Measurements from ENCODE around the gene ANKRD28. TPM values are rescaled to one million over a fixed set of nuclear protein-coding genes. Genes with fewer than 3 reads are reported as not detected.

Gene ANKRD28
- total RNA-seq, 1 donor from 2014 or later, result 62.4 TPM

DNA sequence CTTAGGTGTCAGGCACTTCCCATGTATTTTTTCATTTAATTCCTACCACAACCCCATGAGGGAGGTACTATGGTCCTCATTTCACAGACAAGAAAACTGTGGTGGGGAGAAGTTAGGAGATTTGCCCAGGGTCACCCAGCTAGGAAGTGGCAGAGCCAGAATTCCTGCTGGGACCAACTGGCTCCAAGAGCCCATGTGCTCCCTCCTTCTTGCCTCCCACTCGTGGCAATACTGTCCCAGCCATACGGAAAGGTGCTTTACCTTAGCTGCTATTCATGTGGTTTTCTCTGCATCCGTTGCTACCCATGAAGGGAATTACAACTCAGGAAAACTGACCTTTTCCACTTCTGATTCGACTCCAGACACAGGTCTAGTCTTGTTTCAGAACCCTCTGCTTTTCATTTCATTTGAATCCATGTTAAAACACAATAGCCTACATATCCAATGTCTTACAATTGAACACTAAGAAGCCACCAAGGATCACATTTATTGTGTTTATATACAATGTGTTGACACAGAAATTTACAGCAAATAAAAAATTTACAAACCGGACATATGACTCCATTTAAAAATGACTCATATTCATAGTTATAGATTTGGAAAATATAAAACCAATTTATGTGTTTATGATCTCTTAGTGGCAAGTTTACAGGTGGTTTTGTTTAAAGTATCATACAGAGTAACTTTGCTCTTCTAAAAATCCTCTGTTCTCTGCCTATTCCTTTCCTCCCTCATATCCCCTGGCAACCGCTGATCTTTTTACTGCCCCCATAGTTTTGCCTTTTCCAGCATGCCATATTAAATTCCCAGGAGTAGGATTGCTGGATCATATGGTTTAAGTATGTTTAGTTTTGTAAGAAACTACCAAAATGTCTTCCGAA lies 137.5 kb downstream of the ANKRD28 start:
- DNase-seq, result peak; percentile 89

DNA sequence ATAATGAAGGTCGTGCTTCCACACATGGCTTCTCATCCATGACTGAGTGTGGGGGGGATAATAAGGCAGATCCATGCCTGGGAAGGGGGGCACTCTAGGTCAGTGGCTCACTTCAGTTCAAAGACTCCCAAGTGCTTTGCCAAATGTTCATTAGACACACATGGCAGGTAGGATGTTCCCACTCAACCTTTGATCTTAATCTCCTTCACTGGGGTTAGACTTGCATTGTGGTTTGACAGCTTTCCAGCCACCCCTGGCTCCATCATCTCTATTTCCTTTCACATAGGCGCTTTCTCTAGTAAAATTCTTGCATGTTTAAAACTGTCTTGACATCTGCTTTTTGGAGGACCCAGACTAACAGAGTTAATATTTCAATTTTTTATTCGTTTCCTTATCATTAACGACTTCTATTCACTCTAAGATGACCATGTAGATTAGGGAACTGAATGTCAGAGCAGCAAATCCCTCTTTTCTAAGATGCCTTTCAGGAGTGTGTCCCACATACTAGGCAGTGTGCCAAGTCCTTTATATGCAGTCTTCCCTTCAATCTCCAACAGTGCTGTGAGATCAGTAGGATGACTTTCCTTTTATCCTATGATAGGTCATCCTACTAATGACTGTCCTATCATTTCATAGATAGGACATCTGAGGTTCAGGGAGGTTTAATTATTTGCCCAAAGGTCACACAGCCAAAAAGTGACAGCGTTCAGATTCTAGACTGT lies 138.4 kb downstream of the ANKRD28 start:
- DNase-seq, result peak; percentile 12

DNA sequence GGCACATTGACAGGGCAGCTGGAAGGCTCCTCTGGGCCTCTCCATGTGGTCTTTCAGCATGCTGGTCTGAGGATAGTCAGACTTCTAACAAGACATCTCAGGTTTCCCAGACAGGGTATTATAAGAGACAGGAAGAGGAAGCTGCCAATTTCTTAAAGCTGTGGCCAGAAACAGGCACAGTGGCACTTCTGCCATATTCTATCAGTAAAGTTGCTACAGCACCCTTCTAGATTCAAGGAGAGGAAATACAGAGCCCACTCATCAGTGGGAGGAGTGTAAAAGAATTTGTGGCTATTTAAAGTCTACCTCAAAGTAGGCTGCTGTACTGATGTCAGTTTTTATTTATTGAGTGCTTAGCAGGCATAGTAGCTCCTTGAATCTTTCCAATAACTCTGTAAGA lies 140.8 kb downstream of the ANKRD28 start:
- no peak for DNase-seq

DNA sequence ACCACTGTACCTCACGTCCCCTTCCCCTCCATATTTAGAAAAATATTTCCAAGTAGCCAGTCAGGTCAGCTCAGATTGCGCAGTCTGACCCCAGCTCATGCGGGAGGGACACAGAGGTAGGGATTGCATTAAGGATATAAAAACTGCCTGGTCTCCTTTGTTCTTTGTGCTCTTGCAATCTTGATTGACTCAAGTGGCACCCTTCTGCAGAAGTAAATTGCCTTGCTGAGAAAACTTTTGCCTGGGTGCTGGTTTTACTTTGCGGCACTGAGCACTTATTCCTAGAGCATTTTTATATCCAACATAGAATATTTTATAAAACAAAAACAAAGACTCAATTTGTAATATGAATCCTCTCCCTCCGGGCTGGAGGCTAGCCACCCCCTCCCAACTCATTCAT lies 141.4 kb downstream of the ANKRD28 start:
- no peak for DNase-seq

DNA sequence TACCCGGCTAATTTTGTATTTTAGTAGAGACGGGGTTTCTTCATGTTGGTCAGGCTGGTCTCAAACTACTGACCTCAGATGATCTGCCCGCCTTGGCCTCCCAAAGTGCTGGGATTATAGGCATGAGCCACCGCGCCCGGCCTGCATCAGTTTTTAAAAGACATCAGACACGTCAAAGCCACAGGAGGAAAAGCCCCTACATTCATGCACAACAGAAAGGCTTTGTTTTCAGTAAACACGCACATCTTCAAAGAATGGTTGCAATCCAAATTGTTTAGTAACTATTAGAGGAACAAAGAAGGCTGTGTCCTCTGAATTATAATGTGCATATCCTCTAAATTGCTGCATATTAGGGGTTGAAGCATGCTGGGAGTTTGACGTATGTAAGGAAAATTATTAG lies 142.9 kb downstream of the ANKRD28 start:
- DNase-seq, result peak; percentile 12

DNA sequence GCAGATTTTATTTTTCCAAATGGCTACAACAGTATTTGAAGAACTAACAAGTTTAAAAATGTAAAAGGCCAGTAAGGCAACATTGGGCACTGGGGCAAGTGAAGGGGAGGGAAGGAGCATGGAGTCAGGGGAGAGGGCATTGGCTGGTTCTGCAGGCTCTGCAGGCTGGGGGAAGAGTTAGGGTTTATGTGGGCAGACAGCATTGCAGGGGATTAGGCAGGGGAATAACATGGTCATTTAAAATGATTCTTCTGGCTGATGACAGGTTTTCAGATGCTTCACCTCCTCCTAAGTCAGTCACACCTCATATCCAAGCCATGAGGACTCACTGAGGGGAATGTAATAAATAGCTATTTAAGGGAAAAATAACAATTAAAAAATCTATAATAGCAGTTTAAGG lies 143.7 kb downstream of the ANKRD28 start:
- DNase-seq, result no peak

DNA sequence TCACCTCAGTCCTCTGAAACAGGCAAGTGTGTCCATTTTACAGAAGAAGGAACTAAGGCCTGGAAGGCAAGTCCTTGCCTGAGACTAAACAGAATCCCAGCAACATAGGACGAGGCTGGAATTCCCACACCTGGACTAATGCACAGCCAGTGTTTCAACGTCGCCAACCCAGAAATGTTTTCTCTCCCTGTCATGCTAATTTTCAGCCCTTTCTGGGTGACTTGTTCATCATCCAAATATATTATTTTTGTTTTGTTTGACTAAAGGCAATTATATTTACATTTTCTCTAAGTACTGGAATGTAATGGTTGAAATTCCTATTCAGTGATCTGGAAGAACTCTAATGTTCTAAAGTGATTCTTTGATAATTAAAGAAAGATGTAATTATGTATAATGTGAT lies 144.5 kb downstream of the ANKRD28 start:
- DNase-seq, result no peak

DNA sequence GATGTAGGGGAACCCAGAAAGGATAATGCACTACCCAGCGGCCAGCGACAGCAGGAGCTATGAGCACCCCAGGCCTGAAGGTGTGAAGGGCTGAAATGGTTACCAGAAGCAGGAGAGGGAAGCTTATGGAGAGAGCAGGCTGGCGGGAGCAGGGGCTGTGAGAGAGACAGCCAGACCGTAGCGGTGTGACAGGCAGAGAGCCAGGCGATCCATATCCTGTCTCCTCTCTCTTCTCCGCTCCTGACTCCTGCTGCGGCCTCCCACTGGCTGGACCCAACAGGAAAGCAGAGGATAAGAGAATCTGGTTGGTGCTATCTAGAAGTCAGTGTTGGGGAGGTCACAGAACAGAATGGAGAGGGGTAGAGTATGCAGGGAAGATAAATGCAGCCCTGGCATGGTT lies 146.4 kb downstream of the ANKRD28 start:
- no peak for DNase-seq

DNA sequence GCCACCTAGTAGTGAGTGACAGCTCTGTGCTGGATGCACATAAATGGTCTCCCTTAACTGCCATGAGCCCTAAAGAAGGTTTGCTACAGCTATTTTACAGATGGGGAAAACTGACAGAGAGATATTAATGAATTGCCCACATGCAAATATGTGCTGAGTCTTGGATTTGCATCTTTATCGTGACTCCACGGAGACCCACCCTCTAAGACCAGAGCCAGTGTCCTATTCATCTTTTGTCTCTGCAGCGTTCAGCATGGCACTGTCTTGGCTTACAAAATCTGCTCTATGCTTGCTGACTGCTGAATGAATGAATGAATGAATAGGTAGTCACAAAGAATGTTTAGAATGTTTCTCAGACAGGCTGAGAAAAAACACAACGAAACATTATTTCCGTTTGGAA lies 147.9 kb downstream of the ANKRD28 start:
- DNase-seq, result no peak

DNA sequence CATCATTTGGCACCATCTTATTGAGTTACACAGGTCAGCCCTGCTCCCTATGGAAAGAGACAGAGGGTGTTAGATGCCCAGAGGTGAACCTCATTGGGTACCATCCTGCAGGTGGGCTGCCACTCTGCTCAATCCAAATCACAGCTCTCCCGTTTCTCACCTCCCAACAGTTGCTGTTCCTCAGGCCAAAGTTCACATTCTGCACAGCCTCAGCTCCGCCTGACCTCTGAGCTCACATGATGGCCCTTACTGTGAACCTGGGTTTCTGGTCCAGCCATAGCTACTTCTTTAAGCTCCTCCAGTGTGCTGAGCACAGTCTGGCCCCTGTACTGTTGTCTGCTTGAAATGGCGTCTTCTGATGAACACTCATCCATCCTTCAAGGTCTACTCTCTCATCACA lies 148.4 kb downstream of the ANKRD28 start:
- no peak for DNase-seq

DNA sequence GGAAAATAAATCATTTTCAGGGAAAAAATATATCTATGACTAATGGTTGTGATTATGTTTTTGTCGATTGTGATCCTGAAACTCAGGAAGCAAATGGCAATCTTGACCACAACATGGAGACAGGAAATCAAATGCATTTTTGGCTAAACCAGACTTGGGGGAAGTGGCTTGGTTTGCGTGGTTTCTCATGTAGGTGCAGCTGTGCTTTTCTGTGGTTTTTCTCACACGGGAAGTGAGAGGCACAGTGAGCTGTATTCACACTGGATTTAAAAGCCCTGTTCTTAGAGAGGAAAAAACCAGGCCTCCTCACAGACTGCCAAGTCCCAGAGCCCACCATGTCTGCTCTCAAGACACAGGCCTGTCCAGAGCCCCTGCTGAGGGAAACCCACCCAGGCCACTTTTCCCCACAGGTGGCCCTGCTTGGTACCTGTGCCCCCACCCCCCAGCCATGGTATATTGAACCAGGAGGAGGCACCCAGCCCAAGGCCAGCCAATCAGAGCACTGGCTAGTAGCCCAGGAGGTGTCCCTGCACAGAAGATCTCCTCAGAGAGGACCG lies 150.1 kb downstream of the ANKRD28 start:
- DNase-seq, result peak; percentile 12

DNA sequence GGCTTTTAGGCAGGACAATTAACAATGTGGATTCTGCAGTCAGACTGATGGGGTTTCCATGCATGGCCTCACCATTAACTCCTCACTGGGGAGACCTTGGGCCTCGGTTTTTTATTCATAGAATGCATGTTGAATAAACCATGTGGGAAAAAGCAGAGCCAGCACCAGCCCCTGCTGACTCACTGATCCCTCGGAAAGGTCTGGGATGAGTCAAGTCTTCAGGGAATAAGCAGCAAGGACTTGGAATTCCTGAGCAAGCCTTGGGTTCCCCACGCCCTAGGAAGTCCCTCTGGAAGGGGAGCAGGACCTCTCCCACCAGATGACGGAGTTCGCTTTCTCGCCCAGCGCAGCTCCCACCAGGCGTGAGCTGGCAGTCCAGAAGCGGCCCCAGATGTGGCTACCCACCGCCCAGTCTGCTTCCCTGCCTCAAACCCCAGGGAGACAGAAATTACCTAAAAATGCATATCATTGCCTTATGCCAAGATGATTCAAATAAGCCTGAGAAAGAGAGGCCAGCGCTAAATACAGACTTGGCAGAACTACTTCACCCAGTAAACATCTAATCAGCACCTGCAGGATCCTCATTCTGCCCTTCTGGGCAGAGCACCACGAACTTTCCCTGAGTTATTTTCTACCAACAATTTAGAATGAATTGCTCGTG lies 150.8 kb downstream of the ANKRD28 start:
- DNase-seq, result peak; percentile 37

DNA sequence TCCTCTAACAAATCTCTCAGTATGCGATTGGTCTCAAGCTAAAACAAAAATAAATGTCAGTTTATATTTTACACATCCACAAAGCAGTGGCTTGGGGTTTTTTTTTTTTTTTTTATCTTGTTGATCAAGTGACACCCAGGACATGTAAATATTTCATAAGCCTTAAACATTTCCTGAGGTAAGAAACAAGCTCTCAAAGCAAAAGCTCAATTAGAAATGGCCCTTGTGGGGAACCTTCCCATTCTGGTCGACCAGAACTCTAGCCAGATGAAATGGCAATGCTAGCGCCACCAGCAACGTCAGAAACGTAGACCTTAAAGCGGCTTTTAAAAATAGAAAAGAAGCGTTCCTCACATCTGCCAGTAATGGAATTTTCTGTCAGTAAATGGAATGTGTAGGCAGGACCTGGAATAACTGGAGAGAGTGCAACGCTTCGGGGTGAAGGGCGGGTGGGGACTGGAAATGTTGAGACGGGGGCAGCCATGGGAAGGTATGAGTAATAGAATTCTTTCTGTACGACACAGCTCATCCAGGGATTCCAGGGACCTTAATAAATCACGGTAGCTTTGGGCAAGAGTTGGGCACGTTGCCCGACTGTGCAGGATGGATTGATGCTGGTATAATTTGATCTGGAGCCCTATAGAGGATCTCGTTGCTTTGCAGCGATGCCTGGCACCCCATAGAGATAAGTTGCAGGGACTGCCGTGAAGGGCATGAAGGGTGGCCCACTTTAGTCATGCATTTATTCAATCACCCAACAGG lies 151.9 kb downstream of the ANKRD28 start:
- DNase-seq, result no peak

DNA sequence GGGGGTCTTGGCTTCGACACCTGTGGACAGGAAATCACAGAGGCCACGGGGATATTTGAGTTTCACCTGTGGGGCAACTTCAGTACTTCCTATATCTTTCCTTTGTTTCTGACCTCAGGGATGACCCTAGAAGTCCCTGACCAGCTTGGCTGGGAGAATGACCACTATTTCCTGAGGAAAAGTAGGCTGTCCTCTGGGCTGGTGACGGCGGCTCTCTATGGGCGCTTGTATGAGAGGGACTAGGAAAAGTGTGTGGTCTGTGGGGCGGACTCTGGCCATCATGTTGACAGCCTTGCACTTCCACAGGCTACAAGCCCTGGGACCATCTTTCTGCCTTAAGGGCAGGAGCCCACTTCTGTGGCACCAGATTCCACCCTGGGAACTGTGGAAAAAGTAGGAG lies 152.5 kb downstream of the ANKRD28 start:
- no peak for DNase-seq

DNA sequence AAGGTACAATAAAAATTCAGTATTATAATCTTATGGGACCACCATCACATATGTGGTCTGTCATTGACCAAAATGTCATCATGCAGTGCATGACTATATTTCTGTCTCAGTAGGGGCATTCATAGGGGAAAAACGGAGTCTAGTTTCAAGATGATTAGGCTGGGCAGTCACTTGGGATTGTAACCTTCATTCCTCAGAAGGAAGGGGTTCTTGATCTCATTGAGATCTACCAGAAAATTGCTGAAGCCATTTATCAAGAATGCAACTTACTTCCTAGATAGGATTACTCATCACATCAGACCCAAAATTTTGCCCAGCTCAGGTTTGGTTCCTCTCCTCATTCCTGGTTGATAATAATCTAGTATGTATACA lies 158.9 kb downstream of the ANKRD28 start:
- DNase-seq, result no peak

DNA sequence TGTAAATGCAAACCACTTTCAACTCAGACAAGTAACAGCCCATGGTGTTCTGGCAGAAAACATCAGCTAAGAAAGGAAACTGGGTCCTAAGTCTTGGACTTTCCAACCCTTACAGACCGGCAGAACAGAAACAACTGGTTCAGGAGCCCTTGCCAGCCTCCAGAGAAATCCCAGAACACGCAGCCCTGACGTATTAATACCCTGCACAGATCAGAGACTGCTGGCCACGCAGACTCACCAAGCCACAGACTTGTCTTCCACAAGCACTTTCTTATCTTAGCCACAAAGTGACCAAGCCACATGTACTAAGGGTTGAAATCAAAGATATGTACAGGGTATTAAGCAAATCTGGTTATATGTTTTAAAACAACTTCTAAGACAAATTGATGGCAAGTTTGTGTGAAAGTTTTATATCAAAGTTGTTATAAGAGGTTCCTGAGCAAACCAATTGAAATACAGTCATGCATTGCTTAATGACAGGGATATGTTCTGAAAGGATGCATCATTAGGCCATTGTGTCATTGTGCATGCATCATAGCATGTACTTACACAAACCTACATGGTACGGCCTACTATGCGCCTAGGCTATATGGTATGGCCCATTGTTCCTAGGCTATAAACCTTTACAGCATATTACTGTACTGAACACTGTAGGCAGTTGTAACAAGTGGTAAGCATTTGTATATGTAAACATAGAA lies 159.4 kb downstream of the ANKRD28 start:
- DNase-seq, result no peak

DNA sequence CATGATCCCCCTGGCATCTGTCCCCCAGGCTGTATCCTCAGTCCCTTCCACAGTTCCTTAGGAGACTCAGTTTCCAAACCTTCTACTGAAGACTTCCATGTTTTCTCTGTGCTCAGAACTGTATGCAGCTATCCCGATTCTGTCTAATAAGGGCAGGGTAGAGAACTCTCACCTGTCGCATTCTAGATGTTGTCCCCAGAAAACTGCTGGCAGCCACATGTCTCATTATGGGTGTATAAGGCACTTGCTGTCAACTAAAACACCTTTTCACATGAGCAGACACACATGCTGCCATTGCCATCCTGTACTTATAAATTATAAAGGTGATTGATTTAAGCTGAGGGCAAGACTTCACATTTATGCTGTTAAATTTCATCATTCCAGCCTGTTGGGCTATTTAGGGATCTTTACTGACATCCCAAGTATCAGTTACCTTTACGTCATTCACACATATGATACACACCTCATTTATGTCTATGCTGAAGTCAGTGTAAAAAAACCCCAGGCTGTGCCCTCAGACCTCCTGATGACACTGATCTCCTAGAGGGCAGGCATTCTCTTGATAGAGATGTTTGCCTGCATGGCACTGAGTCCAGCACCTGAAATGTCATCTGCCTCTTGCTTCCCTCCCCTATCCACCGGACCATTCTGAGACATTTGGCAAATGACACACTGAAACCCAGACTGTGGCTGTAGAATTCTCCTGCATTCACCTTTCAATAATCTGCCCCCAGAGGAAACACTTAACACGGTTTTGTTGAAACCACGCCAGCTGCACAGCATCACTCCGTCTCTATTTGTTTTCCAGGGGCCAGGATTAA lies 160.4 kb downstream of the ANKRD28 start:
- DNase-seq, result no peak

DNA sequence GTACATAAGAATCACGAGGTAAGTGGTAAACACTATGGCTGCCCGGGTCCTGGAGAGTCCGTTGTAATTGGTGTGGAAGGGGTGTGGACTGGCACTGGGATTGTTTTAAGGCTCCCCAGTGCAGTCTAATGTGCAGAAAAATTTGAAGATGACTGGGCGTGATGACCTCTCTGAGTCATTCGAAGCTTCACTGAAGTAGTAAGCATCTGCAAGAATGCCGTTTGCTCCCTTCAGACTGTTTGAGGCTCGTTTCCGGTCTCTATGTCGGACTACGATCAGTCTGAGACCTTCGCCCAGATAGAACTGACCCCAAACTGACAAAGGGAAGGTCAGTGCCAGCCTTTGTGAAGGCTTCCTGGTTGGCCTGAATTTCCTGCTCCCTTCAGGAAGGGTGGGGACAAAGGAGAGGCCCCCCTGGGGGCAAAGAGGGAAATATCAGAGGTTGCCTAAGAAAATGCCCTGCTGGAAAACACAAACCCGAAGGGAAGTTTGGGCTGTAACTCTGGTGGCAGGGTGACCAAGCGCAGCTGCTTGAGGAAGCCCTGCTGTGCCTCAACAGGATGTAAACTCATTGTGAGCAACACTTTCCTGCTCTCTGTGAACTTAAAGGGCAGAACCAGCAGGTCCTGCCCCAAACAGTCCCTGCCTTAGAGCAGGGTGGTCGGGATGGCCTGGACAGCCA lies 161.6 kb downstream of the ANKRD28 start:
- DNase-seq, result peak; percentile 38

DNA sequence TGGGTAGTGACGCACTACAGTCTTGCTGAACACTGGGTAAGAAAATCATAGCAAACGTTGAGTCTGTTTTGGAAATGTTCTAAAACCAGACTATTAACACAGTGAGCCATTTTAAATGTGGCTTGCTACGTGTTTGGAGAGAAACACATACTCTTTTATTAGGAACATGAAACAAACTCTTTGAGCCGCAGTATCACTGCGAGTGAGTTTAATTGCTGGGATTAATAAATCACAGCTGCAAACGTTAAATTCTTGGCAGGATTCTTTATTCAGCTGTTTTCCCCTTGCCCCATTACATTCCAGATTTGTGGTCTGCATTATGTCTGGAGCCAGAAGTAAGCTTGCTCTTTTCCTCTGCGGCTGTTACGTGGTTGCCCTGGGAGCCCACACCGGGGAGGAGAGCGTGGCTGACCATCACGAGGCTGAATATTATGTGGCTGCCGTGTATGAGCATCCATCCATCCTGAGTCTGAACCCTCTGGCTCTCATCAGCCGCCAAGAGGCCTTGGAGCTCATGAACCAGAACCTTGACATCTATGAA lies 162.6 kb downstream of the ANKRD28 start:
- DNase-seq, result peak; percentile 83

DNA sequence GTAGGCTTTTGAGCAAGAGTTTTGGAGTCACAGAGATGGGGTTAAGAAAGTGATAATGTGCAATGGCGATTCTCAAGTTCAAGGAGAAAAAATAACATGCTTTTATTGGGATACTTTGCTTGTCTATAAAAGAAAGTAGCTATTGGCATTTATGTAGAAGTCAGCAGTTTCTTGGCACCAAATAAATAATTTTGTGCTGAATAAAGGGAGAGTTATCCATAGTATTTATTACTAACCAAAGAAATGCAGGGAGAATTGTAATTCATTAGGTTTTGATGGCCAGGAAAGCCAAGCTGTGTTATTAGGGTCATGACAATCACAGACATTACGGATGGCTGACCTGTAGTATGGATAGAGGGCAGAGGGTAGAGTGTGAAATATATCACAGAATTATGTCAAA lies 163.1 kb downstream of the ANKRD28 start:
- no peak for DNase-seq
